Activated CD8-positive, alpha-beta memory T cell treated with anti-CD3 and anti-CD28 coated beads, Interleukin-2, amount 50 U/mL, for 1 hour (primary cell): ENCODE measurements around the gene SLCO4A1.
A peak's percentile ranks its signal among the peaks of the same experiment; 100 is the strongest.

Experiments used
- DNase-seq: peaks from one replicate; pipeline ENCODE4 v3.0.0-alpha.2; 2020; ENCODE audit errors: extremely low read depth

Gene SLCO4A1, protein sequence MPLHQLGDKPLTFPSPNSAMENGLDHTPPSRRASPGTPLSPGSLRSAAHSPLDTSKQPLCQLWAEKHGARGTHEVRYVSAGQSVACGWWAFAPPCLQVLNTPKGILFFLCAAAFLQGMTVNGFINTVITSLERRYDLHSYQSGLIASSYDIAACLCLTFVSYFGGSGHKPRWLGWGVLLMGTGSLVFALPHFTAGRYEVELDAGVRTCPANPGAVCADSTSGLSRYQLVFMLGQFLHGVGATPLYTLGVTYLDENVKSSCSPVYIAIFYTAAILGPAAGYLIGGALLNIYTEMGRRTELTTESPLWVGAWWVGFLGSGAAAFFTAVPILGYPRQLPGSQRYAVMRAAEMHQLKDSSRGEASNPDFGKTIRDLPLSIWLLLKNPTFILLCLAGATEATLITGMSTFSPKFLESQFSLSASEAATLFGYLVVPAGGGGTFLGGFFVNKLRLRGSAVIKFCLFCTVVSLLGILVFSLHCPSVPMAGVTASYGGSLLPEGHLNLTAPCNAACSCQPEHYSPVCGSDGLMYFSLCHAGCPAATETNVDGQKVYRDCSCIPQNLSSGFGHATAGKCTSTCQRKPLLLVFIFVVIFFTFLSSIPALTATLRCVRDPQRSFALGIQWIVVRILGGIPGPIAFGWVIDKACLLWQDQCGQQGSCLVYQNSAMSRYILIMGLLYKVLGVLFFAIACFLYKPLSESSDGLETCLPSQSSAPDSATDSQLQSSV

DNA sequence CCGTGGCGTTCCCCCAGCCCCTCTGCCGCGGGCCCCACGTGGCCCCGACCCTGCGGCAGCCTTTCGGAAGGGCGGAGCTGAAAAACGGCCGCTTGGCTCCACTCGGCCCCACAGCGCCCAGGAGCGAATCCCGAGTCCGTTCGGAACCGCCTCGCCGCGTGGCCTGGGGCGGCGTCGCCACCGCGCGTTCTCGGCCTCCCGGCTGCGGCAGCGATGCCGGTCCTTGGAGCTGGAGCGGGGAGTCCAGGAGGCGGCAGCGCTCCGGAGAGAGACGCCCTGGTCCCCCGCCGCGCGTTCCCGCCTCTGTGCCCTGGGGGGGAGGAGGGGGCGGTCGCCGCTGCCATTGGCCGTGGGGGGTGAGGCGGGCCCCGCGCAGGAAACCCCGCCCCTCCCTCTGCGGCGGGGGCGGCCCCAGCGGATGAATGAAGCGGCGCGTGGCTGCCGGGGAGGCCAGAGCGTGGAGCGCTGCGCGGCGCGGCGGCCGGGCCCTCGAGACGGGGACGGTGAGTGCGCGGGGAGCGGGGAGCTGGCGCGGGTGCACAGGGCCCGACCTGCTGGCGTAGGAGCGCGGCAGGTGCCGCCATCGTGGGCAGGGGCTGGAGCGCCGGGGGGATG lies at the start of gene SLCO4A1:
TSS of gene SLCO4A1 (plus strand) at position 453 of the 615 bp plus-strand sequence. CDS start 13,952 bp downstream, outside the sequence.
- peak; percentile 51 for DNase-seq

DNA sequence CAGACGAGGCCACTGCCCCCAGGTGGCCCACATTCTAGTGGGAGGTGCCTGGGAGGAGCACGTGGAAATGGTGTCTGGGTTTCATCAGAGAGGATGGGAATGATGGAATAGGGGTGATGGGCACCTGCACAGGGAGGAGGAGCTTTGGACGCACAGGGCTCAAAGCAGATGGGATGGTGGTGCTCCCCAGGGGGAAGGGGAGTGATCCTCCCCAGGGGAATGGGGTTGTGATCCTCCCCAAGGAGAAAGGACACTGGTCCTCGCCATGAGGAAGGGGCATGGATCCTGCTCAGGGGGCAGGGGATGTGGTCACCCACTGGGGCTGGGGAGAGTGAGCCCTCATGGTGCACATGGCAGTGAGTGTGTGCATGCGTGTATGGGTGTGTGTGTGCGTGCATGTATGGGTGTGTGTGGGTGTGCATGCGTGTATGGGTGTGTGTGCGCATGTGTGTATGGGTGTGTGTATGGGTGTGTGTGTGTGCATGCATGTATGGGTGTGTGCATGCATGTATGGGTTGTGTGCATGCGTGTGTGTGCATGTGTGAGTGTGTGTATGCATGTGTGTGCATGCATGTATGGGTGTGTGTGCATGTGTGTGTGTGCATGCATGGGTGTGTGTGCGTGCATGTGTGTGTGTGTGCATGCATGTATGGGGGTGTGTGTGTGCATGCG lies 49.7 kb upstream of the SLCO4A1 start:
- DNase-seq: no peak

DNA sequence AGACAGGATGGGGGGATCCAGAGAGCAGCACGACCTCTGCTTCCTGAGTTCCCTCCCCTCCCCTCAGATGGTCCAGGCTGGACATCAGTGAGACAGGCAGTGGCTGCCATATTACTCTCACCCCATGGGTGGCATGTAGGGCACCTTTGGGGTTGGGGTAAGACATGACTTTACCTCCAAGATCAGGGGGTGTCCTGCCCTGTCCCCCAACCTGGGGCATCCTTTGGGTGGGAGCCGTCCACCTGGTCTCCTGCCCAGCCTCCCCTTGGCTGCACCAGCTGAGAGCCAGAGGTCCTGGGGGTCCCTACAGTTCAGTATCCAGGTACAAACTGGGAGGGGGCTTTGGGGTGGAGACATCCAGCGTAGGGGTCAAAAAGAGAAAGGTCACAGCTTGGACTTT lies 48.7 kb upstream of the SLCO4A1 start:
- DNase-seq: no peak

DNA sequence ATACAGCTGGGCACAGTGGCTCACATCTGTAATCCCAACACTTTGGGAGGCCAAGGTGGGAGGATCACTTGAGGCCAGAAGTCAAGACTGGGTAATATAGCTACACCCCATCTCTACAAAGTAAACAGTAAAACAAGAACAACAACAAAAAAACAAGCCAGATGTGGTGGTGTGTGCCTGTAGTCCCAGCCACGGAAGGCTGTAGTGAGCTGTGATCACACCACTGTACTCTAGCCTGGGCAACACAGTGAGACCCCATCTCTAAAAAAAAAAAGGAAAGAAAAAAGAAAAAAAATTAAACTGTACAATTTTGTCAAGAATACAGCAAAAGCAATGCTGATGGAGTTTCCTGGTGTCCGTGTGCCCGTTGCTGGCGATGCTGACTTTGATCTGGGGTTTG lies 47.2 kb upstream of the SLCO4A1 start:
- no peak for DNase-seq

DNA sequence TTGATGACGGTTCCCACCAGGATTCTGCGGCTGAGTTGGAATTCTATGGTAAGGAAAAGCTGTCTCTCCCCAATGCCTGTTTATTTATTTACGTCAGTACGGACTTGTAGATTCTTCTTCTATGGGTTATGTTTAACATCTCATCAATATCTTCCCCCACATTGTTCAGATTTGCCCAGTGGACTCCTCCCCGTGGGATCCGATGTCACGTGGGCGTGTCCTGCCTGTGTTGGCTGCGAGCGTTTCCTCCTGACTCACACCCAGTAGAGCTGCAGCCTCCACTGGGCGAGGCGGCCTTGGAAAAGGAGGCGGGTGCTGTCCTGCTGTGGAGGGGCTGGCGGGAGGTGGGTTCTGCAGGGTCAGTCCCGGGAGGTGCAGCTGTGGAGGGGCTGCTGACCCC lies 46.8 kb upstream of the SLCO4A1 start:
- no peak for DNase-seq

DNA sequence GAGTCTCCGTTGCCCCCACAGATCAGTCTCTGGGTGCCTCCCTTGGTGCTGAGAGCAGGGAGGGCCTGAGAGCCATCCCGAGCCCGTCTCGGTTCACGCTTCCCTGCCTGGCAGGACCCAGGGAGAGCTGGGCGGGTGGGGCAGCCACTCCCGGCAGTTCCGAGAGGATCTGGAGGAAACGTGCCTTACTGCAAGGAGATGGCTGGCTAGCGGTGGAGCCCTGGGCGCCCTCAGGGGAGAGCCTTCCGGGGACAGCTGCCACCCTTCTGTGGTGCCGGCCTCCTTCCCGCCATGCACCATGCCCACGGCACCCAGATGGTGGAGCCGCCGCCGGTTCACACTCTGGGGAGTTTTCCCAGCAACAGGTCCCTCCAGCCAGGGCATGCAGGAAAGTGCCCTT lies 45.8 kb upstream of the SLCO4A1 start:
- DNase-seq: no peak

DNA sequence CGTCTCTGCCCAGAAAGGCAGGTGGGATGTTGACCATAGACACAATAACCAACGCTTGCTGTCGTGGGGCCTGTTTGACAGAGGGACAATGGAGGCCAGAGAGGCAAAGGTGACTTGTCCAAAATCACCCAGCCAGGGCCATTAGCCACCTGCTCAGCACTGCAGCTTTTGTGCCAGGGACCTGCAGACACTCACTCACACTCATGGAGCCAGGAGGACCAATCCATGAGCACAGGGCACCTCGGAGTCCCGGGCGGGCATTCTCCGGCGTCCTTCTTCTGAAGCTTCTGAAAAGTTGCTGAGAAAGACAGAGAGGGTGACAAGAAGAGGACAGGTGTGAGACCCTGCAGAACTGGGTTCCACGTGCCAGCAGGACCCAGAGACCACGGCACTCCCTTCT lies 45.4 kb upstream of the SLCO4A1 start:
- no peak for DNase-seq

DNA sequence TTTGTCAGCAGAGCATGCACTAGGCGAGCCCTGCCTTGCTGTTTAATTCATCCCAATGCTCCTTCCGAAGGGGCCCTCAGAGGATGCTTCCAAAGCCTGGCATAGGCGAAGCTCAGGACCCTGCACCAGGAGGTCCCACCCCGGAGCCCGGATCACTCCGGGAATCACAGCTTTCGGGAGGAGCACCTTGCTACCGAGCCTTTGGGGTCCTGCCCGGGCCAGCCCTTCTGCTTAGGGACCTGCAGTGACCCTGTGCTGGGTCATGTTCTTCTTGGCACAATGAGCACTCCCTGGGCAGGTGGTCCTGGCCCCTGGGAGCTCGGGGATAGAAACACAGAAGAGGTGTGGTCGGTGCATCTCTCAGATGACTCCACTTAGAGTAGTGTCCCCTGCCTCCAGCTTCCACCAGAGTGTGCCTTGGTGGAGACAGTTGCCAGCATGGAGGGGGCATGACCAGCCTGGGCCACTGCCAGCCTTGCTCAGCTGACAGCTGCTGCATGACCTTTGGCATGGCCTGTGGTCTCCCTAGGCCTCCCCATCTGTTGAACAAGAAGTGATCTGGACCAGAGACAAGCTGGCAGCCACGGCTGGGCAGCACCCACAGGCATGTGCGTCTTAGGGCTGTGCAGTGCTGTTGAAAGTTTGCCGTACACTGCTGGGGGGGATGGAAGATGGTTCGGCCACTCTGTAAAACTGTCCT lies 44.7 kb upstream of the SLCO4A1 start:
- DNase-seq: no peak

DNA sequence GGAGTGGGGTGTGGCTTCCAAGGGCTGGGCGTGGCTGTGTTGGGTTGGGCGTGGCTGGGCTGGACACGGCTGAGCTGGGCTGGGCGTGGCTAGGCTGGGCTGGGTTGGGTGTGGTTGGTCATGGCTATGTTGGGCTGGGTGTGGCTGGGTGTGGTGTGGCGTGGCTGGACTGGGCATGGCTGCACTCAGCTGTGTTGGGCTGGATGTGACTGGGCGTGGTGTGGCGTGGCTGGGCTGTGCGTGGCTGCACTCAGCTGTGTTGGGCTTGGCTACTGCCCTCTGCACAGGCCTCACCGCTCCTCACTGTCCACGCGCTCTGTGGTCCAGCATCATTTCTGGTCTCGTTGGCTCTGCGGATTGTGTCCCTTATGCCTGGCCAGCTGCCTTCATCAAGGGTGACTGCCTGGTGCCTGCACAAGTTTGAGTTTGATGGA lies 43.5 kb upstream of the SLCO4A1 start:
- DNase-seq: no peak

DNA sequence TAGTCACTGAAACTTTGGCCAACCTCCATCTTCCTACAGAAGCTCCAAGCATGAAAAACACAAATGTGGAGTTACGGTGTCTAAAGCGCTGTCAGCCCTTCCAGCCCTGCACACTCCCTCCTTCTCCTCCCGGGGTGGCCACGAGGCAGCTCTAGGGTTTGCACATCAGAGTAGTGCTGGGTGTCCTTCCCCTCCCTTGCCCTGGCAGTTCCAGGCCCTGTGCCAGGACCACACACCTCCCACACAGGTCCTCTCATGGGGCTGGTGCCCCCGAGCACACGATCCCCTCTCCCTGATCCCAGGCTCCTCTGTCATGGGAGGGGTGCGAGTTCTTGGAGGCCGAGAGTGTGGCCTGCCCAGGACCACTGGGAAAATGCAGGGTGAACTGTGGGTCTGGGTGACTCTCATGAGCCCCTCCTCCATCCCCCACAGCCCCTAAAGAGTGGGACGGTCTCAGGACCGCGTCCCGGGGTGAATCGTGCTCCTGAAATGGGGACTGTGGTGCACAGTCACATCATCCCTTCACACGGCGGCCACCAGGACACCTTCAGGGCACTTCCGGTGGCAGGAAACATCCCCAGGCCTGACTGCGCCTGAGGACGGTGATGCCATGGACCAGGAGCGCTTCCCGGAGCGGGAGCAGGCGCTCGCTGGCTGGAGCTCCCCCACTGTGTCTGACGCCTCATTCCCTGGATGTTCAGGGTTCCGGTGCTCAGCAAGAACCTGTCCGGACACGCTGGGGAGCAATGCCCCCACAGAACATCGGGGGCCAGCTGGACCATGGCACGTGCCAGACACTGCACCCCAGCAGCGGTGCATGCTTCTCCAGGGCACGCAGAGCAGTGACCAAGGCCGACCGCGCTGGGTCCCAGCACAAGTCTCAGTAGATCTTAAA lies 42.8 kb upstream of the SLCO4A1 start:
- no peak for DNase-seq

DNA sequence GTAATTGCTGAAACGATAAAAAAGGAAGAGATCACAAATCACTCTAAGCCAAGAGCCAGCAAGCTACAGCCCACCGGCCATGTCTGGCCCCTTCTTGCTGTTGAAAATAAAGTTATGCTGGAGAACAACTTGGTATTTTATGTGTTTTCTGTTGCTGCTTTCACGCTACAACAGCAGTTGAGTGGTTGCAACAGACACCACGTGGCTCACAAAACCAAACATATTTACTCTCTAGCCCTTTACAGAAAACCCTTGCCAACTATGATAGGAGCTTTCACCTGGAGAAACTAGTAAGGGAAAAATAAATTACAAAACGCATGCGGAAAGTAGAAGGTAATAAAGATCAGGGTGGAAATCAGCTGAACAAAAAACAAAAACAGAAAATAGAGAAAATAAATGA lies 41.1 kb upstream of the SLCO4A1 start:
- no peak for DNase-seq

DNA sequence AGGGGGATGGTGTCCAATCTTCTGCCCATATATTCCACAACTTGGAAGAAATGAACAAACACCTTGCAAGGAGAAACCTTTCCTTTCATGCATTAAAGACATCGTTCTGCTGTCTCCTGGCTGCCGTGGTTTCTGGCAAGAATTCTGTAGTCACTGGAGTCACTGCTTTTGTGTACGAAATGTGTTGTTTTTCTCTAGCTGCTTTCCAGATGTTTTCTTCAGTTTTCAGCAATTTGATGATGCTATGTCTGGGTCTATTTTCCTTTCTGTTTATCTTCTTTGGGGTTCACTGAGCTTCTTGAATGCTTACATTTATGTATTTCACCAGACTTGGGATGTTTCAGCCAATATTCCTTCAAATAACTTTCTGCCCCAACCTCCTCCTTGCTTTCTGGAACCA lies 40.6 kb upstream of the SLCO4A1 start:
- no peak for DNase-seq

DNA sequence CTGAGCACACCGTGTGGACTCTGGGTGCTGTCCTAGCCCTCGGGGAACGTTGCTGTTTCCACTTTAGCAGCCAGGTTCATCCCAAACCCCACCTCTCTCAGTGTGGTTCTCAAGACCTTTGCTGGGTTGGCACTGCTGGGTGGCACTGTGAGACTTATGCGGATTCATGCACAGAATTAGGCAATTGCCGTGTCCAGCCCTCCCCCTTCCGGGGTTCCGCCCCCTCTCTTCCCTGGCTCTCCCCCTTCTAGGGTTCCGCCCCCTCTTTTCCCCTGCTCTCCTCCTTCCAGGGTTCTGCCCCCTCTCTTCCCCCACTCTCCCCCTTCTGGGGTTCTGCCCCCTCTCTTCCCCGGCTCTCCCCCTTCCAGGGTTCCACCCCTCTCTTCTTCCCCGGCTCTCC lies 39.8 kb upstream of the SLCO4A1 start:
- no peak for DNase-seq

DNA sequence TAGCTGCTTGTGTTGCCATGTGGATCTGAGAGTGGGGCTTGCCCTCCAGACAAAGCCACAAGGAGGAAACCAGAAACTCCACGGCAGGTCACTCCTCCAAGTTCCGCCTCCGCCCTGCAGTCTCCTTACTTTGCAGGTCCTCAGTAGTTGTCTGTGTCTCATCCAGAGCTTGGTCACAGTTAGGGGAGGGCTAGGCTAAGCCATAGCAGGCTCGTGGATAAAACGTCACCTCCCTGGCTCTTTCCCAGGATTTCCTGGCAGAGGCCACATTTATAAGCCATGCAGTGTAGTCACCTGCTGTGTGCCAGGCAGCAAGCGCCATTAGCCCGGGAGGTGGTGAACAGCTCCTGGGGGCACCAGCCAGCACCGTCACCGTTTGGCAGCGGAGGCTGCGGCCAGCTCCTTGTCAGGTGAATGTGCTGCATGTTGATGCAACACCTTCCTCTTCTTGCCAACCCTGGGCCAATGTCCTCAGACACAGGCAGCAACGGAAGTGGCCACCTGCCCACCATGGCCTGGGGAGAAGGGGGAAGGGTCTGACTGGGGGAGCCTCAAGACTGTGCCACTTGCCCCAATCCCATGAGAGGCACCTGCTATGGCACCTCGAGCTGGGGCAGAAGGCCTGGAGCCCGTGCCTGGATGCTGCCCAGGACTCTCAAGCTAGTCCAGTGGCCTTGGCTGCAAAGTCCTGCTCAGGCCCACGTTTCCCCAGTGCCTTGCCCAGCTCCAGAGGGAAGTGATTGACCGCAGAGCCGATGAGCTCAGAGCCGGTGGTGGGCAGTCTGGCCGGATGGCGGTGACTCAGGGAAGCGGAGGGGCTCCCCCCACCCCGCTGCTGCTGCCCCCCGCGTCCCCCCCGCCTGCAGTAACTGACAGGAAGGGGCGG lies 39.0 kb upstream of the SLCO4A1 start:
- no peak for DNase-seq

DNA sequence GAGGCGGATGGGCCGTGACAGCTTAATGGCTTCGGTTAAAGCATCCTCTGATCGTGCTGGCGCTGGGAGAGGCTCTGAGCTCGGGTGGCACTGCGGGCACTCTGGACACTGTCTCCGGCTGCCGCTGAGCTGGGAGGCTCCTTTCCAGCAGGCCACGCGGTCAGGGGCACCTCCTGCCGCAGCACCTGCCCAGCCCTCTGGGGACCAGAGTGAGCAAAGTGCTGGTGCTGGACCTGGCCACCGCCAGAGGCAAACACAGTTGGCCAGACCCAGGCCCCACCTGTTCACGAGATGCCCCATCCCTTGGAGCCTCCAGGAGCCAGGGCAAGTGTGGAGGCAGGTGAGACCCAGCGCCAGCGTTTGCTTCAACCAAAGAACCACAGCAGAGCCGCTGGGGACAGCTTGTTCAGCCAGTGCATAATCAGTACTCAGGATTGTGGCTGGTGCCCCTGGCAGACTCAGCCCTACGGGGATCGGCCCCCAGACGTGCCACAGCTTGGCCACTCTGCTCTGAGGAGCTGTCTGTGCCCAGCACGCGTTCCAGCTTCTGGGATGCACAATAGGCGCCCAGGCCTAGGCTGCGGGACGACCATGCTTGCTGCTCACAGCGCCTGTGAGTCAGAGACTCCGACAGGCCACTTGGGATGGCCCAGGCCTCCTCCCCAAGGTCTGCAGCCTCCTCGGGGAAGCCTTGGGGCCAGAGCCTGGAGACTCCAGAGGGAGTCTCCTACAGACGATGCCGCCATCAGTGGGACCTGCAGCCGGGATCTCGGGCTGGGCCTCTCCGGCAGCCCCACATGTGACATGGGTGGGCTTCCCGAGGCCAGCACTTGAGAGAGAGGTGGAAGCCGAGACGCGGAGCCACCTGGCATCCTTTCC lies 38.2 kb upstream of the SLCO4A1 start:
- no peak for DNase-seq

DNA sequence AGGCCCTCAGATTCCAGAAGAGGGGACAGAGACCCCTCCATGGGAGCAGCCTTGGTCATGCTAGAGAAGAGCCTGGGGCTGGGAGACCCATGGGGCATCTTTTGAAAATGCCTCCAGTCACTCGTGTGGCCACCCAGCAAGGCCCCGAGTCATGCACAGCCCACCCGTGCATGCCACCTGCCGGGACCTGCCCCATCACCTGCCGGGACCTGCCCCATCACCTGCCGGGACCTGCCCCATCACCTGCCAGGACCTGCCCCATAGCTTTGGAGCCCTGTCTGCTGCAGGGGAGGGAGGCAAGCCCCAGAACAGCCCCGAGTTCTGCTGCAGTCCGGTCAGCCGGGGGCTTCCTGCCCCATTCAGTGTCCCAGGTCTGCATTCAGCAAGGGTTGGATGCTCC lies 37.5 kb upstream of the SLCO4A1 start:
- DNase-seq: no peak

DNA sequence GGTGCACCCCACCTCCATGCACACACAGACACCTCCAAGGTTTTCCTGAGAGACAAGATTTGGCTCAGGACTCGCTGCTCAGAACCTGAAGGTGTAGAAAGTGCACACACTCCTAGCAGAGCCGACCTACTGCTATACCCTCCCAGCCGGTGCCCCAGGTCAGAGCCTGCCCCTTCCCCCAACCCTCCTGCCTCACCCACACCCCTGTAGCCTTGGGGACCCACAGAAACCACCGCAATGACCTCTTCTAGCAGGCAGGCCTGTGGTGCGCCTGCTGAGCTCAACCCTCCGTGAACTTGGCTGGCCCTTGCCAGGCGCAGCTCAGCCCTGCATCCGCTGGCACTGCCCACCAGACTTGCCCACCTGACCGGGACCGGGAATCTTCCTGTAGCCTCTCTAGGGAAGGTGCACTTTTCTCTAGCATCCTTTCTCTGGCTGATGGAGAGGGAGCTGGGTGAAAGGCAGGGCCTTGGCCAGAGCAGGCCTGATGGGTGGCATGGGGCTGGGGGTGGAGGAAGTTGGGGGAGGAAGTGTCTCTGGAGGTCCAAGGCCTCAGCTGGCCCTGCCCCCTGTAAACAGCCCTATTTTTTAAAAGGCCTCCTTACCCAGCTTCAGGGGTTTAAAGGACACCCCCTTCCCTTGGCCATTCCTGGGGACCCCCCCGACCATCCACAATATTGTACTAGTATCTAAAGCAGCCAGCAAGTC lies 36.9 kb upstream of the SLCO4A1 start:
- no peak for DNase-seq

DNA sequence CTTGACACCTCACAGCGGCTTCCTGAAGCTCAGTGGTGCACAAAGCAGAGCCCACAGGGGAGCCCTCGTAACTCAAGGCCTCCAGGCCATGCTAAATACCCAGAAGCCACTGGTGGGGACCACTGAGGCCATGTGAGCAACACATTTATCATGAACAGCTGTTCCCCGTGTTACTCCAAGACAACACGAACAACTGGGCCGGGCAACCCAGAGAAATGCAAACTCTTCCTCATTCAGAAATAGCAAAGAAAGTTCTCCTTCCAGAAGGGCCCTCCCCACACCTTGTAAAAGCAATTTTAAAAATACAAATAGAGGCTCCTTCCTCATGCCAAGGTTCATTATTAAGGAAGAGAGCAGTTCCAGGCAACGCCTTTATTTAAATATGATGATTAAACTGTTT lies 36.3 kb upstream of the SLCO4A1 start:
- DNase-seq: no peak
